GM18499 (cell line): ENCODE data around the gene MRGPRE.
"Not testable (repeated sequence)": the region's sequence is repeated elsewhere in the genome, so short reads cannot be mapped to it uniquely, and the experiment has no call there.

Experiments used
- ATAC-seq: cut with Tn5 transposase; IDR thresholded peaks from one replicate; pipeline ENCODE4 v1.9.1; 2021; ENCODE audit warnings: moderate number of reproducible peaks; ENCODE audit not compliant: insufficient read depth, unreplicated experiment

Gene MRGPRE

GRCh38 chr11:3231851-3232744 lies at the start of gene MRGPRE:
MRGPRE (minus strand) TSS chr11:3232417; CDS start chr11:3228799, 3,618 bp downstream.
- ATAC-seq: no peak

GRCh38 chr11:3281146-3281545 lies 48.9 kb upstream of the MRGPRE start:
- ATAC-seq: not testable (repeated sequence)

- not testable (repeated sequence) for ATAC-seq
Observed at GRCh38 chr11:3280662-3281061, 48.4 kb upstream of the MRGPRE start.

- not testable (repeated sequence) for ATAC-seq
Observed at GRCh38 chr11:3278922-3279321, 46.7 kb upstream of the MRGPRE start.

GRCh38 chr11:3273629-3274028 lies 41.4 kb upstream of the MRGPRE start:
- not testable (repeated sequence) for ATAC-seq

GRCh38 chr11:3262548-3262947 lies 30.3 kb upstream of the MRGPRE start:
- ATAC-seq: not testable (repeated sequence)

GRCh38 chr11:3261831-3262230 lies 29.6 kb upstream of the MRGPRE start:
- not testable (repeated sequence) for ATAC-seq

- ATAC-seq: not testable (repeated sequence)
Observed at GRCh38 chr11:3257509-3257908, 25.3 kb upstream of the MRGPRE start.

- not testable (repeated sequence) for ATAC-seq
Observed at GRCh38 chr11:3255241-3255640, 23.0 kb upstream of the MRGPRE start.

- ATAC-seq: not testable (repeated sequence)
Observed at GRCh38 chr11:3254773-3255172, 22.6 kb upstream of the MRGPRE start.

GRCh38 chr11:3245071-3245470 lies 12.9 kb upstream of the MRGPRE start:
- no peak for ATAC-seq

- ATAC-seq: no peak
Observed at GRCh38 chr11:3243880-3244279, 11.7 kb upstream of the MRGPRE start.

- ATAC-seq: no peak
Observed at GRCh38 chr11:3237119-3237518, 4.9 kb upstream of the MRGPRE start.

GRCh38 chr11:3234846-3235245 lies 2.6 kb upstream of the MRGPRE start:
- no peak for ATAC-seq

GRCh38 chr11:3232956-3233355 lies 739 bp upstream of the MRGPRE start:
- no peak for ATAC-seq

- no peak for ATAC-seq
Observed at GRCh38 chr11:3231550-3231850, 717 bp downstream of the MRGPRE start.

- ATAC-seq: no peak
Observed at GRCh38 chr11:3230636-3231549, 1.3 kb downstream of the MRGPRE start.

- ATAC-seq: no peak
Observed at GRCh38 chr11:3229673-3230630, 2.3 kb downstream of the MRGPRE start.

GRCh38 chr11:3228445-3228829 lies 3.8 kb downstream of the MRGPRE start:
- ATAC-seq: no peak
